ENCODE measurements around the gene ELMO3.

DNA sequence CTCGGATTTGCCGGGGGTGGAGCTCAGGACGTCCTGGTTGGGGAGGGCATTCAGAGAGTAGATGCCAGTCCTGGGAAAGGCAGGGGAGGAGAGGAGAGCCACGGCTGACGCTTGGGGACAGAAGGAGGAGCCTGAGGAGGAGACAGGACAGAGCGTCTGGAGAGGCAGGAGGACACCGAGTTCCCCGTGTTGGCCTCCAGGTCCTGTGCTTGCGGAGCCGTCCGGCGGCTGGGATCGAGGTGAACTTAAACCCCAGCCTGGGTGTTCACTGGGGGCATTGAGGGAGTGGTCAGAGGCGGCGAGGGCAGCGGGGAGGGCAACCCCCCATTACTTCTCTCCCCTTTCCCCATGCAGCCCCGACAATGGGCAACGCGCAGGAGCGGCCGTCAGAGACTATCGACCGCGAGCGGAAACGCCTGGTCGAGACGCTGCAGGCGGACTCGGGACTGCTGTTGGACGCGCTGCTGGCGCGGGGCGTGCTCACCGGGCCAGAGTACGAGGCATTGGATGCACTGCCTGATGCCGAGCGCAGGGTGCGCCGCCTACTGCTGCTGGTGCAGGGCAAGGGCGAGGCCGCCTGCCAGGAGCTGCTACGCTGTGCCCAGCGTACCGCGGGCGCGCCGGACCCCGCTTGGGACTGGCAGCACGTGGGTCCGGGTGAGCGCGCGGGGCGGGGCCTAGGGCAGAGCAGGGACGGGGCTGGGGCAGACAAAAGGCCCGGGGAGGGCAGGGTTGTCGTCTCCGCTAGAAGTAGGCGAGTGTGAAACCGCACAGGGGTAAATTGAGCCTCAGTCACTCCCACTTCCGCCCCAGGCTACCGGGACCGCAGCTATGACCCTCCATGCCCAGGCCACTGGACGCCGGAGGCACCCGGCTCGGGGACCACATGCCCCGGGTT is 24.9 kb upstream of the ELMO3 start:
- TF ChIP-seq, protein P1, sequence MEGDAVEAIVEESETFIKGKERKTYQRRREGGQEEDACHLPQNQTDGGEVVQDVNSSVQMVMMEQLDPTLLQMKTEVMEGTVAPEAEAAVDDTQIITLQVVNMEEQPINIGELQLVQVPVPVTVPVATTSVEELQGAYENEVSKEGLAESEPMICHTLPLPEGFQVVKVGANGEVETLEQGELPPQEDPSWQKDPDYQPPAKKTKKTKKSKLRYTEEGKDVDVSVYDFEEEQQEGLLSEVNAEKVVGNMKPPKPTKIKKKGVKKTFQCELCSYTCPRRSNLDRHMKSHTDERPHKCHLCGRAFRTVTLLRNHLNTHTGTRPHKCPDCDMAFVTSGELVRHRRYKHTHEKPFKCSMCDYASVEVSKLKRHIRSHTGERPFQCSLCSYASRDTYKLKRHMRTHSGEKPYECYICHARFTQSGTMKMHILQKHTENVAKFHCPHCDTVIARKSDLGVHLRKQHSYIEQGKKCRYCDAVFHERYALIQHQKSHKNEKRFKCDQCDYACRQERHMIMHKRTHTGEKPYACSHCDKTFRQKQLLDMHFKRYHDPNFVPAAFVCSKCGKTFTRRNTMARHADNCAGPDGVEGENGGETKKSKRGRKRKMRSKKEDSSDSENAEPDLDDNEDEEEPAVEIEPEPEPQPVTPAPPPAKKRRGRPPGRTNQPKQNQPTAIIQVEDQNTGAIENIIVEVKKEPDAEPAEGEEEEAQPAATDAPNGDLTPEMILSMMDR (IDR thresholded peaks at IDR 0.05; ENCODE audit: low read depth, low read length, missing input control): peak; percentile 18
- TF ChIP-seq, protein P2, sequence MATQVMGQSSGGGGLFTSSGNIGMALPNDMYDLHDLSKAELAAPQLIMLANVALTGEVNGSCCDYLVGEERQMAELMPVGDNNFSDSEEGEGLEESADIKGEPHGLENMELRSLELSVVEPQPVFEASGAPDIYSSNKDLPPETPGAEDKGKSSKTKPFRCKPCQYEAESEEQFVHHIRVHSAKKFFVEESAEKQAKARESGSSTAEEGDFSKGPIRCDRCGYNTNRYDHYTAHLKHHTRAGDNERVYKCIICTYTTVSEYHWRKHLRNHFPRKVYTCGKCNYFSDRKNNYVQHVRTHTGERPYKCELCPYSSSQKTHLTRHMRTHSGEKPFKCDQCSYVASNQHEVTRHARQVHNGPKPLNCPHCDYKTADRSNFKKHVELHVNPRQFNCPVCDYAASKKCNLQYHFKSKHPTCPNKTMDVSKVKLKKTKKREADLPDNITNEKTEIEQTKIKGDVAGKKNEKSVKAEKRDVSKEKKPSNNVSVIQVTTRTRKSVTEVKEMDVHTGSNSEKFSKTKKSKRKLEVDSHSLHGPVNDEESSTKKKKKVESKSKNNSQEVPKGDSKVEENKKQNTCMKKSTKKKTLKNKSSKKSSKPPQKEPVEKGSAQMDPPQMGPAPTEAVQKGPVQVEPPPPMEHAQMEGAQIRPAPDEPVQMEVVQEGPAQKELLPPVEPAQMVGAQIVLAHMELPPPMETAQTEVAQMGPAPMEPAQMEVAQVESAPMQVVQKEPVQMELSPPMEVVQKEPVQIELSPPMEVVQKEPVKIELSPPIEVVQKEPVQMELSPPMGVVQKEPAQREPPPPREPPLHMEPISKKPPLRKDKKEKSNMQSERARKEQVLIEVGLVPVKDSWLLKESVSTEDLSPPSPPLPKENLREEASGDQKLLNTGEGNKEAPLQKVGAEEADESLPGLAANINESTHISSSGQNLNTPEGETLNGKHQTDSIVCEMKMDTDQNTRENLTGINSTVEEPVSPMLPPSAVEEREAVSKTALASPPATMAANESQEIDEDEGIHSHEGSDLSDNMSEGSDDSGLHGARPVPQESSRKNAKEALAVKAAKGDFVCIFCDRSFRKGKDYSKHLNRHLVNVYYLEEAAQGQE (IDR thresholded peaks at IDR 0.05): peak; percentile 49
- peak; percentile 87 for TF ChIP-seq SP1 (IDR thresholded peaks at IDR 0.05)
- TF ChIP-seq, protein P3, sequence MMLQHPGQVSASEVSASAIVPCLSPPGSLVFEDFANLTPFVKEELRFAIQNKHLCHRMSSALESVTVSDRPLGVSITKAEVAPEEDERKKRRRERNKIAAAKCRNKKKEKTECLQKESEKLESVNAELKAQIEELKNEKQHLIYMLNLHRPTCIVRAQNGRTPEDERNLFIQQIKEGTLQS (IDR thresholded peaks at IDR 0.05): no peak
- TF ChIP-seq JUND (IDR thresholded peaks at IDR 0.05): no peak
- TF ChIP-seq GABPA (IDR thresholded peaks at IDR 0.05 in 1 of 2, conservative IDR thresholded peaks at IDR 0.05 in 1 of 2): peak in 1 of 2 donors; percentile 66
- TF ChIP-seq, protein P4, sequence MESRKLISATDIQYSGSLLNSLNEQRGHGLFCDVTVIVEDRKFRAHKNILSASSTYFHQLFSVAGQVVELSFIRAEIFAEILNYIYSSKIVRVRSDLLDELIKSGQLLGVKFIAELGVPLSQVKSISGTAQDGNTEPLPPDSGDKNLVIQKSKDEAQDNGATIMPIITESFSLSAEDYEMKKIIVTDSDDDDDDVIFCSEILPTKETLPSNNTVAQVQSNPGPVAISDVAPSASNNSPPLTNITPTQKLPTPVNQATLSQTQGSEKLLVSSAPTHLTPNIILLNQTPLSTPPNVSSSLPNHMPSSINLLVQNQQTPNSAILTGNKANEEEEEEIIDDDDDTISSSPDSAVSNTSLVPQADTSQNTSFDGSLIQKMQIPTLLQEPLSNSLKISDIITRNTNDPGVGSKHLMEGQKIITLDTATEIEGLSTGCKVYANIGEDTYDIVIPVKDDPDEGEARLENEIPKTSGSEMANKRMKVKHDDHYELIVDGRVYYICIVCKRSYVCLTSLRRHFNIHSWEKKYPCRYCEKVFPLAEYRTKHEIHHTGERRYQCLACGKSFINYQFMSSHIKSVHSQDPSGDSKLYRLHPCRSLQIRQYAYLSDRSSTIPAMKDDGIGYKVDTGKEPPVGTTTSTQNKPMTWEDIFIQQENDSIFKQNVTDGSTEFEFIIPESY (IDR thresholded peaks at IDR 0.05): no peak
- TF ChIP-seq HNF4A (conservative IDR thresholded peaks at IDR 0.05): peak; percentile 60 to 65
- no peak for TF ChIP-seq NR2F2 (IDR thresholded peaks at IDR 0.05)
- peak in 1 of 2 donors; percentile 52 for TF ChIP-seq RAD21 (IDR thresholded peaks at IDR 0.05)
- no peak for TF ChIP-seq TAF1 (conservative IDR thresholded peaks at IDR 0.05)
- peak; percentile 82 for TF ChIP-seq YY1 (IDR thresholded peaks at IDR 0.05)
